OCI-LY3 (cell line): ENCODE measurements around the gene XPO5.

Experiments used
- CTCF ChIP-seq: fragments of 200-600, 300-600 bp; sonication (generic); IDR thresholded peaks from 2 replicates; pipeline ENCODE4 v1.5.1; 2014; ENCODE audit warnings: antibody characterized with exemption, low read length, low read depth
- EZH2phosphoT487 ChIP-seq: fragments of 200-600 bp; shearing (Covaris generic); IDR thresholded peaks from 2 replicates; pipeline ENCODE4 v1.6.1; 2018; ENCODE audit warnings: antibody characterized with exemption, mixed run types, low read depth

GRCh38 chr6:43608310-43608763, 32.5 kb upstream of the XPO5 start:
- TF ChIP-seq CTCF (peak; percentile 92), EZH2phosphoT487 (no peak)
